IPS-18c (cell line): ENCODE measurements around the gene OSGEP.
"Not testable (repeated sequence)": the region's sequence is repeated elsewhere in the genome, so short reads cannot be mapped to it uniquely, and the experiment has no call there.

Experiments used
- H3K4me3 ChIP-seq: 2 replicates; pipeline ENCODE4 v1.7.0; 2013; ENCODE audit warnings: low read depth, mild to moderate bottlenecking, low read length, moderate library complexity; ENCODE audit not compliant: insufficient read depth
- H3K9me3 ChIP-seq: one replicate; pipeline ENCODE4 v1.6.1; 2013; ENCODE audit warnings: mild to moderate bottlenecking, low read length, moderate library complexity; ENCODE audit not compliant: control insufficient read depth, insufficient read depth

The OSGEP gene

GRCh38 chr14:20443650-20444049 is 11.0 kb downstream of the OSGEP start:
- H3K4me3 ChIP-seq, H3K9me3 ChIP-seq: not testable (repeated sequence)

GRCh38 chr14:20441461-20441860 is 13.2 kb downstream of the OSGEP start:
- H3K9me3 ChIP-seq, result no peaks in the 10 kb centered on the region
- no peak overlapping the region for H3K4me3 ChIP-seq

GRCh38 chr14:20440882-20441281 is 13.7 kb downstream of the OSGEP start:
- no peaks in the 10 kb centered on the region for H3K9me3 ChIP-seq
- no peak overlapping the region; the same call in 1 of the 2 replicates for H3K4me3 ChIP-seq

GRCh38 chr14:20440465-20440864 is 14.1 kb downstream of the OSGEP start:
- Histone ChIP-seq H3K4me3 (no peak overlapping the region), H3K9me3 (no peaks in the 10 kb centered on the region)

- Histone ChIP-seq H3K9me3 (no peaks in the 10 kb centered on the region), H3K4me3 (no peak overlapping the region)
Measured at GRCh38 chr14:20438664-20439063, 15.9 kb downstream of the OSGEP start.

- Histone ChIP-seq H3K4me3 (no peak overlapping the region), H3K9me3 (no peaks in the 10 kb centered on the region)
Measured at GRCh38 chr14:20436363-20436755, 18.3 kb downstream of the OSGEP start.

GRCh38 chr14:20435582-20436362 is 18.8 kb downstream of the OSGEP start, which contains the start of gene KLHL33:
Gene KLHL33 (minus strand): TSS chr14:20436166. CDS start chr14:20435811, 355 bp downstream.
- Histone ChIP-seq H3K4me3 (peak within 1 kb of the TSS; percentile 16), H3K9me3 (no peaks in the 10 kb centered on the region)

- peak overlapping the region; percentile 16 for H3K4me3 ChIP-seq
- no peaks in the 10 kb centered on the region for H3K9me3 ChIP-seq
Measured at GRCh38 chr14:20434701-20435581, 19.7 kb downstream of the OSGEP start.

- Histone ChIP-seq H3K4me3 (no peak overlapping the region), H3K9me3 (peaks cover 2% of the 10 kb centered on the region)
Measured at GRCh38 chr14:20429801-20430669, 24.6 kb downstream of the OSGEP start.

GRCh38 chr14:20428802-20429201 is 25.8 kb downstream of the OSGEP start:
- Histone ChIP-seq H3K4me3 (no peak overlapping the region), H3K9me3 (peaks cover 2% of the 10 kb centered on the region)

- H3K4me3 ChIP-seq, result no peak overlapping the region
- H3K9me3 ChIP-seq, result peaks cover 2% of the 10 kb centered on the region
Measured at GRCh38 chr14:20428010-20428365, 26.6 kb downstream of the OSGEP start.

GRCh38 chr14:20427231-20428009 is 27.2 kb downstream of the OSGEP start:
- Histone ChIP-seq H3K9me3 (peaks cover 2% of the 10 kb centered on the region), H3K4me3 (no peak overlapping the region)

- H3K4me3 ChIP-seq, result no peak overlapping the region
Measured at GRCh38 chr14:20424851-20425250, 29.8 kb downstream of the OSGEP start.

GRCh38 chr14:20422886-20423285 is 31.7 kb downstream of the OSGEP start:
- Histone ChIP-seq H3K9me3 (no peaks in the 10 kb centered on the region), H3K4me3 (no peak overlapping the region)

More at GRCh38 chr14:20424851-20425250, 29.8 kb downstream of the OSGEP start:
- H3K9me3 ChIP-seq, result peaks cover 2% of the 10 kb centered on the region

GRCh38 chr14:20421267-20421666 is 33.3 kb downstream of the OSGEP start:
- Histone ChIP-seq H3K9me3 (no peaks in the 10 kb centered on the region), H3K4me3 (no peak overlapping the region)

GRCh38 chr14:20419419-20419818 is 35.2 kb downstream of the OSGEP start:
- H3K9me3 ChIP-seq, result no peaks in the 10 kb centered on the region
- H3K4me3 ChIP-seq, result no peak overlapping the region
